ENCODE results near the gene VSTM4.

VSTM4 gene

GRCh38 chr10:49011756-49012155, 103.6 kb downstream of the VSTM4 start:
- no peak overlapping the region for H3K4me3 ChIP-seq (ENCODE audit: low read depth, low read length)
- DNase-seq: no peak
- no peak for TF ChIP-seq CTCF (IDR thresholded peaks at IDR 0.05; ENCODE audit: low read depth, low read length)
- H3K36me3 ChIP-seq: no peaks in the 10 kb centered on the region
- H3K9me3 ChIP-seq (ENCODE audit: severe bottlenecking): no peaks in the 10 kb centered on the region
- peaks cover 9% of the 10 kb centered on the region for H3K27me3 ChIP-seq (ENCODE audit: insufficient read depth, low read depth, severe bottlenecking)
- H3K27ac ChIP-seq: no peak overlapping the region

- H3K4me3 ChIP-seq (ENCODE audit: low read depth, low read length): no peak overlapping the region
- no peaks in the 10 kb centered on the region for H3K36me3 ChIP-seq
- H3K9me3 ChIP-seq (ENCODE audit: severe bottlenecking): no peaks in the 10 kb centered on the region
- H3K27ac ChIP-seq: no peak overlapping the region
- H3K27me3 ChIP-seq (ENCODE audit: insufficient read depth, low read depth, severe bottlenecking): peaks cover 9% of the 10 kb centered on the region
- DNase-seq: no peak
- no peak for TF ChIP-seq CTCF (IDR thresholded peaks at IDR 0.05; ENCODE audit: low read depth, low read length)
These were observed 104.5 kb downstream of the VSTM4 start for GRCh38 chr10:49010865-49011264.

- no peak overlapping the region for H3K4me3 ChIP-seq (ENCODE audit: low read depth, low read length)
- DNase-seq: no peak
- peaks cover 9% of the 10 kb centered on the region for H3K27me3 ChIP-seq (ENCODE audit: insufficient read depth, low read depth, severe bottlenecking)
- no peaks in the 10 kb centered on the region for H3K36me3 ChIP-seq
- no peak for TF ChIP-seq CTCF (IDR thresholded peaks at IDR 0.05; ENCODE audit: low read depth, low read length)
- H3K27ac ChIP-seq: no peak overlapping the region
- H3K9me3 ChIP-seq (ENCODE audit: severe bottlenecking): no peaks in the 10 kb centered on the region
These were observed 105.0 kb downstream of the VSTM4 start for GRCh38 chr10:49010295-49010694.

- Histone ChIP-seq H3K4me3 (ENCODE audit: low read depth, low read length) (no peak overlapping the region), H3K27me3 (ENCODE audit: insufficient read depth, low read depth, severe bottlenecking) (peaks cover 9% of the 10 kb centered on the region), H3K9me3 (ENCODE audit: severe bottlenecking) (no peaks in the 10 kb centered on the region), H3K36me3 (no peaks in the 10 kb centered on the region), H3K27ac (no peak overlapping the region)
- TF ChIP-seq CTCF (IDR thresholded peaks at IDR 0.05; ENCODE audit: low read depth, low read length): no peak
- DNase-seq: no peak
These were observed 105.9 kb downstream of the VSTM4 start for GRCh38 chr10:49009199-49009979.

- Histone ChIP-seq H3K36me3 (no peaks in the 10 kb centered on the region), H3K27ac (no peak overlapping the region), H3K9me3 (ENCODE audit: severe bottlenecking) (no peaks in the 10 kb centered on the region), H3K4me3 (ENCODE audit: low read depth, low read length) (no peak overlapping the region), H3K27me3 (ENCODE audit: insufficient read depth, low read depth, severe bottlenecking) (peaks cover 9% of the 10 kb centered on the region)
- DNase-seq: no peak
- no peak for TF ChIP-seq CTCF (IDR thresholded peaks at IDR 0.05; ENCODE audit: low read depth, low read length)
These were observed 106.7 kb downstream of the VSTM4 start for GRCh38 chr10:49008505-49009198.

Data from WERI-Rb-1 (cell line).